GM18508 (cell line): ENCODE results near the gene EIF2A.

Experiments
- ATAC-seq: cut with Tn5 transposase; IDR thresholded peaks from one replicate; pipeline ENCODE4 v1.9.1; 2021; ENCODE audit warnings: moderate number of reproducible peaks; ENCODE audit not compliant: insufficient read depth, unreplicated experiment

The EIF2A gene

GRCh38 chr3:150540991-150541390 is 5.6 kb upstream of the EIF2A start:
- ATAC-seq: no peak

- ATAC-seq: no peak
Measured at GRCh38 chr3:150543128-150543527, 3.5 kb upstream of the EIF2A start.

- ATAC-seq: no peak
Measured at GRCh38 chr3:150543531-150543930, 3.1 kb upstream of the EIF2A start.

- no peak for ATAC-seq
Measured at GRCh38 chr3:150544041-150544440, 2.5 kb upstream of the EIF2A start.

GRCh38 chr3:150544726-150545125 is 1.9 kb upstream of the EIF2A start:
- ATAC-seq: no peak

GRCh38 chr3:150545419-150546225 is 965 bp upstream of the EIF2A start:
- ATAC-seq: no peak

- no peak for ATAC-seq
Measured at GRCh38 chr3:150547045-150547741, 606 bp downstream of the EIF2A start.

GRCh38 chr3:150555859-150556436 is 9.4 kb downstream of the EIF2A start:
- no peak for ATAC-seq

GRCh38 chr3:150556792-150557191 is 10.2 kb downstream of the EIF2A start:
- no peak for ATAC-seq

- ATAC-seq: no peak
Measured at GRCh38 chr3:150557725-150558124, 11.1 kb downstream of the EIF2A start.

- ATAC-seq: no peak
Measured at GRCh38 chr3:150564243-150564642, 17.7 kb downstream of the EIF2A start.

- ATAC-seq: no peak
Measured at GRCh38 chr3:150567328-150567727, 20.7 kb downstream of the EIF2A start.

GRCh38 chr3:150577855-150578254 is 31.3 kb downstream of the EIF2A start:
- no peak for ATAC-seq

- no peak for ATAC-seq
Measured at GRCh38 chr3:150581174-150581573, 34.6 kb downstream of the EIF2A start.

GRCh38 chr3:150582620-150583019 is 36.0 kb downstream of the EIF2A start:
- ATAC-seq: no peak

GRCh38 chr3:150583028-150583427 is 36.4 kb downstream of the EIF2A start:
- ATAC-seq: peak; percentile 42

- no peak for ATAC-seq
Measured at GRCh38 chr3:150588027-150588830, 41.6 kb downstream of the EIF2A start.

- ATAC-seq: no peak
Measured at GRCh38 chr3:150589759-150590158, 43.2 kb downstream of the EIF2A start.

- ATAC-seq: no peak
Measured at GRCh38 chr3:150594150-150594549, 47.6 kb downstream of the EIF2A start.

- no peak for ATAC-seq
Measured at GRCh38 chr3:150597646-150598045, 51.1 kb downstream of the EIF2A start.
